PC-3 (cell line): Measurements from ENCODE around the gene PTPRN2. TPM values are rescaled to one million over a fixed set of nuclear protein-coding genes. Genes with fewer than 3 reads are reported as not detected.

ENCODE experiments used
- ATAC-seq: fragments of 200-7000 bp; cut with Tn5 transposase; 2 replicates; pipeline ENCODE4 v1.9.1; 2020; ENCODE audit warnings: mild to moderate bottlenecking, moderate library complexity
- BruUV-seq: library from RNA; stranded (reverse); fragments of 400-500 nt; replicated peaks from 2 replicates; lab custom pipeline; 2021; lab: Mats Ljungman, UMichigan
- CTCF ChIA-PET: fragments of 300-600 bp; sonication (Branson Sonifier 250); formaldehyde crosslinking; loops from one replicate; lab custom pipeline; 2022; ENCODE audit warnings: antibody characterized with exemption; lab: Charles Lee
- POLR2A ChIA-PET: fragments of 300-600 bp; sonication (Branson Sonifier 250); formaldehyde crosslinking; loops from one replicate; lab custom pipeline; 2022; ENCODE audit warnings: antibody characterized with exemption; ENCODE audit not compliant: unreplicated experiment; lab: Charles Lee
- DNase-seq: peaks from one replicate; pipeline ENCODE4 v3.0.0-alpha.2; 2015
- H2AFZ ChIP-seq: fragments of 300-600 bp; sonication (generic); 2 replicates; pipeline ENCODE4 v1.6.0; 2016; ENCODE audit warnings: antibody characterized with exemption, low read length
- H3F3A ChIP-seq: fragments of 300-600 bp; sonication (generic); one replicate; pipeline ENCODE4 v1.6.0; 2017; ENCODE audit warnings: antibody characterized with exemption, low read length, control low read depth, mild to moderate bottlenecking; ENCODE audit not compliant: unreplicated experiment
- H3K27ac ChIP-seq: fragments of 300-600 bp; sonication (generic); 2 replicates; pipeline ENCODE4 v1.5.1; 2016; ENCODE audit warnings: mild to moderate bottlenecking, low read length
- H3K27me3 ChIP-seq: fragments of 300-600 bp; sonication (generic); 2 replicates; pipeline ENCODE4 v1.6.1; 2016; ENCODE audit warnings: low read length, mixed read lengths
- H3K36me3 ChIP-seq: fragments of 300-600 bp; sonication (generic); 2 replicates; pipeline ENCODE4 v1.6.1; 2016; ENCODE audit warnings: low read depth, mixed run types, low read length, mixed read lengths
- H3K4me1 ChIP-seq: fragments of 300-600 bp; sonication (generic); 2 replicates; pipeline ENCODE4 v1.5.1; 2016; ENCODE audit warnings: low read length; ENCODE audit not compliant: insufficient read depth
- H3K4me2 ChIP-seq: fragments of 300-600 bp; sonication (generic); 2 replicates; pipeline ENCODE4 v1.6.0; 2016; ENCODE audit warnings: low read length
- H3K4me3 ChIP-seq: fragments of 300-600 bp; sonication (generic); 2 replicates; pipeline ENCODE4 v1.5.1; 2016; ENCODE audit warnings: mild to moderate bottlenecking, low read length, mixed read lengths
- H3K79me2 ChIP-seq: fragments of 300-600 bp; sonication (generic); 2 replicates; pipeline ENCODE4 v1.6.1; 2017; ENCODE audit warnings: low read length, mixed read lengths
- H3K9ac ChIP-seq: fragments of 300-600 bp; sonication (generic); 2 replicates; pipeline ENCODE4 v1.6.0; 2016; ENCODE audit warnings: mild to moderate bottlenecking, low read length
- H3K9me2 ChIP-seq: fragments of 300-600 bp; sonication (generic); replicated peaks from 2 replicates; pipeline ENCODE4 v1.6.1; 2016; ENCODE audit warnings: mixed run types, low read length, mixed read lengths
- H3K9me3 ChIP-seq: fragments of 300-600 bp; sonication (generic); 2 replicates; pipeline ENCODE4 v1.6.1; 2016; ENCODE audit warnings: low read length, mixed read lengths
- H4K20me1 ChIP-seq: fragments of 300-600 bp; sonication (generic); 2 replicates; pipeline ENCODE4 v1.6.1; 2016; ENCODE audit warnings: low read length, mixed read lengths
- CTCF ChIP-seq: fragments of 300-600 bp; sonication (generic); conservative IDR thresholded peaks from 2 replicates; pipeline ENCODE4 v1.5.1; 2017; ENCODE audit warnings: antibody characterized with exemption, low read depth, mild to moderate bottlenecking, low read length
- EZH2 ChIP-seq: fragments of 300-600 bp; sonication (generic); IDR thresholded peaks from one replicate; pipeline ENCODE4 v1.6.1; 2017; ENCODE audit warnings: antibody characterized with exemption, mild to moderate bottlenecking, low read length; ENCODE audit not compliant: unreplicated experiment
- EZH2phosphoT487 ChIP-seq: fragments of 300-600 bp; sonication (generic); IDR thresholded peaks from 2 replicates; pipeline ENCODE4 v1.6.1; 2018; ENCODE audit warnings: mild to moderate bottlenecking, antibody characterized with exemption, low read length, borderline replicate concordance
- intact Hi-C: fragments of 100-400 bp; cut with micrococcal nuclease; formaldehyde crosslinking; loops from 2 replicates; pipeline ENCODE4 v1.9.0; 2023
- total RNA-seq: library from RNA; depleted of rRNA; stranded (reverse); fragments of >200 nt; gene quantifications from 2 replicates; pipeline ENCODE4 v1.2.3, GENCODE V29; 2014

Gene PTPRN2
- total RNA-seq, 1 experiment from 2014 or later = 3.2 TPM

- H3K4me1 ChIP-seq = peaks cover 11% of the 10 kb centered on the region
- no peak overlapping the region for H3K9ac ChIP-seq
- ChIA-PET CTCF (no interaction called here), POLR2A (no interaction called here)
- no peaks in the 10 kb centered on the region for H3K36me3 ChIP-seq
- DNase-seq = no peak
- no peaks in the 10 kb centered on the region for H3K27me3 ChIP-seq
- H3F3A ChIP-seq = no peaks in the 10 kb centered on the region
- no peak overlapping the region for H2AFZ ChIP-seq
- no peaks in the 10 kb centered on the region for H4K20me1 ChIP-seq
- no TSS peak for BruUV-seq
- H3K4me3 ChIP-seq = no peak overlapping the region
- ATAC-seq = no peak
- TF ChIP-seq CTCF (no peak), EZH2phosphoT487 (no peak)
- H3K4me2 ChIP-seq = no peak overlapping the region
- no peaks in the 10 kb centered on the region for H3K9me2 ChIP-seq
- H3K27ac ChIP-seq = no peak overlapping the region
- intact Hi-C loops = no loop called here
- no peaks in the 10 kb centered on the region for H3K9me3 ChIP-seq
- no peaks in the 10 kb centered on the region for H3K79me2 ChIP-seq
Measured at GRCh38 chr7:157841773-157842370, 745.8 kb downstream of the PTPRN2 start.

- H3K27ac ChIP-seq = no peak overlapping the region
Measured at GRCh38 chr7:157840914-157841772, 746.5 kb downstream of the PTPRN2 start.

More at GRCh38 chr7:157840914-157841772, 746.5 kb downstream of the PTPRN2 start:
- Histone ChIP-seq H3K27me3 (no peaks in the 10 kb centered on the region; the same call in 1 of the 2 replicates), H4K20me1 (no peaks in the 10 kb centered on the region), H3K9ac (no peak overlapping the region), H3K4me2 (no peak overlapping the region), H3K4me3 (no peak overlapping the region), H3K9me3 (no peaks in the 10 kb centered on the region), H3K9me2 (no peaks in the 10 kb centered on the region), H2AFZ (no peak overlapping the region), H3F3A (no peaks in the 10 kb centered on the region), H3K36me3 (no peaks in the 10 kb centered on the region), H3K4me1 (peaks cover 11% of the 10 kb centered on the region), H3K79me2 (no peaks in the 10 kb centered on the region)
- POLR2A ChIA-PET = no interaction called here
- no peak for TF ChIP-seq CTCF
- TF ChIP-seq EZH2 = no peak
- no peak for TF ChIP-seq EZH2phosphoT487
- CTCF ChIA-PET = no interaction called here
- DNase-seq (no peak), ATAC-seq (no peak)
- intact Hi-C loops = no loop called here
- no TSS peak for BruUV-seq
